GM15510 (cell line): ENCODE results near the gene PPP1R9A.

Experiments
- POLR2A ChIP-seq: IDR thresholded peaks from 3 replicates; pipeline ENCODE4 v1.6.1; 2011; ENCODE audit warnings: borderline replicate concordance; ENCODE audit not compliant: insufficient read length; ENCODE audit errors: extremely low read depth

PPP1R9A gene

GRCh38 chr7:94997547-94997946 lies 90.2 kb downstream of the PPP1R9A start:
- TF ChIP-seq POLR2A = no peak

DNA sequence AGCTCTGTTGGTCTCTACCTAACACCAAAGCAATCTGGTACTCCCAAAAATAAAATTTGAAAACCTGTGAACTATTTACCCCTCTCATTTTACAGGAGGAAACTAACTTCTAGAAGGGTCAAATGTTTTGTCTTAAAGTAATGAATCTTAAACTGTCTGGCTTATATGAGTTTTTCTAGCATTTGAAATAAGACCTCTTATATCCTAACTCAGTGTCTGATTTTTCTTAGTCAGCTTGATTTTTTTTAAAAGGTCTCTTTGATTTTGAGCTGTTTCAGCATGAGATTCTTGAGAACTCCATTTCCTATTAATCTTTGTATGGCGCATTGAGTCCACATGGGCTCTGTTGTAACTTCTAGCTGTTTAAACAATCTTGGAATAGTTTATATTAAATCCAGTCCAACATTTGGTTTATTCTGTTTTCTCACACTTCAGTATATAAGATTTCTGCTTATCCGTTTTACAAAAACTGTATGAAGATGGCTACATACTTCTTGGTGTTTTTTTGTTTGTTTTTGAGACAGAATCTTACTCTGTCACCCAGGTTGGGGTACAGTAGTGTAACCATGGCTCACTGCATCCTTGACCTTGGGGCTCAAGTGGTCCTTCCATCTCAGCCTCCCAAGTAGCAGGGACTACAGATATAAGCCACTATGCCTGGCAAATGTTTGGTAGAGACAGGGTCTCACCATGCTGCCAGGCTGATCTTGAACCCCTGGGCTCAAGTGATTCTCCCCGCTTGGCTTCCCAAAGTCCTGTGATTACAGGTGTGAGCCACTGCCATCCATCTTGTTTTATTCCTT lies 91.1 kb downstream of the PPP1R9A start:
- TF ChIP-seq POLR2A = no peak

GRCh38 chr7:94999069-94999351 lies 91.6 kb downstream of the PPP1R9A start:
- TF ChIP-seq POLR2A = no peak

- no peak for TF ChIP-seq POLR2A
Measured at GRCh38 chr7:95001258-95001657, 93.9 kb downstream of the PPP1R9A start.

- no peak for TF ChIP-seq POLR2A
Measured at GRCh38 chr7:95001815-95002561, 94.6 kb downstream of the PPP1R9A start.

GRCh38 chr7:95002775-95003174 lies 95.4 kb downstream of the PPP1R9A start:
- TF ChIP-seq POLR2A = no peak

- no peak for TF ChIP-seq POLR2A
Measured at GRCh38 chr7:95004618-95005247, 97.3 kb downstream of the PPP1R9A start.

- TF ChIP-seq POLR2A = no peak
Measured at GRCh38 chr7:95006010-95006409, 98.6 kb downstream of the PPP1R9A start.

DNA sequence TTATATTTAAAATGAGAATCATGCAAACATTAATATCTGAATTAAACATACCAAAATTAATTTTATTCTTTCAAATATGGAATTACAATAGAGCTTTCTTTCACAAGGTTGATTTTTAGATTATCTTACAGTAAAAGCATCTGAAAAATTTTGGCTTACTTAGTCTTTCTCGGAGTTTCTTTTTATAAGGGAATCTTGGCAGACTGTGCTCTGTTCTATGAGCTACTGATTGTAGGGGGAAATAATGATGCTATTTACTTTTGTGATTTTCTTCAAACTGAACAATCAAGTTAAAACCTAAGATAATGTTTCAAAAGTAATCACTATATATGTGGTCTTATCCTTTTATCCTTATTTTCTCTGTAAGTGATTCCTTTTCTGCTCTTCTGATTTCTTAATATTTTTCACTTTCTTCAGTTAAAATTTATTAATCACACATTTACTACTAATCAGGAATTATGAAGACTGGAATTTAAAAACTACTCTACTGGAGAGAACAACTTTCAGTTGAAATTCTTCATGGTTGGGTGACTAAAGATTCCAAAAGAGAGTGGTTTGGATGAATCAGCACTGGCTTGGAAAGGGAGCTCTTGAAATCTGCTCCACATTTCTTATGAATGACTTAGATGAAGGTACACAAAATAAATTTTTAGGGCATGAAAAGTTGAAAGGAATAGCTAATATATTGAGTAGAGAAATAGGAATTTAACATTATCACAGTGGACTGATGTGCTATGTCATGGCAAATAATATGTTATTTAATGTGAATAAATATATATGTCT lies 103.9 kb downstream of the PPP1R9A start:
- TF ChIP-seq POLR2A = no peak

- TF ChIP-seq POLR2A = no peak
Measured at GRCh38 chr7:95011995-95012394, 104.6 kb downstream of the PPP1R9A start.

GRCh38 chr7:95018021-95018420 lies 110.6 kb downstream of the PPP1R9A start:
- TF ChIP-seq POLR2A = no peak

DNA sequence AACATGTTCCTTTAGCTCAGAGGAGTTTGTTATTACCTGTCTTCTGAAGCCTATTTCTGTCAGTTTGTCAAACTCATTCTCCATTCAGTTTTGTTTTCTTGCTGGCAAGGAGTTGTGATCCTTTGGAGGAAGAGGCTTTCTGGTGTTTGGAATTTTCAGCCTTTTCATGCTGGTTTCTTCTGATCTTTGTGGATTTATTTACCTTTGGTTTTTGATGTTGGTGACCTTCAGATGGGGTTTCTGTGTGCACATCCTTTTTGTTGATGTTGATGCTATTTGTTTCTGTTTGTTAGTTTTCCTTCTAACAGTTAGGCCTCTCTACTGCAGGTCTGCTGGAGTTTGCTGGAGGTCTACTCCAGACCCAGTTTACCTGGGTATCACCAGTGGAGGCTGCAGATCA lies 118.6 kb downstream of the PPP1R9A start:
- no peak for TF ChIP-seq POLR2A

- no peak for TF ChIP-seq POLR2A
Measured at GRCh38 chr7:95026421-95027072, 119.2 kb downstream of the PPP1R9A start.

GRCh38 chr7:95027234-95027872 lies 120.0 kb downstream of the PPP1R9A start:
- TF ChIP-seq POLR2A = no peak
